Daoy (cell line): Measurements from ENCODE around the gene PYCR2. TPM values are rescaled to one million over a fixed set of nuclear protein-coding genes. Genes with fewer than 3 reads are reported as not detected.

Source experiments
- DNase-seq: peaks from one replicate; pipeline ENCODE4 v3.0.0-alpha.2; 2015; ENCODE audit warnings: low read depth
- total RNA-seq: library from RNA; depleted of rRNA; stranded (reverse); fragments of >200 nt; shearing (Covaris generic); gene quantifications from 2 replicates; pipeline ENCODE4 v1.2.3, GENCODE V29; 2014; rRNA removed

Gene PYCR2
- total RNA-seq, 1 experiment from 2014 or later: 47.4 TPM

DNA sequence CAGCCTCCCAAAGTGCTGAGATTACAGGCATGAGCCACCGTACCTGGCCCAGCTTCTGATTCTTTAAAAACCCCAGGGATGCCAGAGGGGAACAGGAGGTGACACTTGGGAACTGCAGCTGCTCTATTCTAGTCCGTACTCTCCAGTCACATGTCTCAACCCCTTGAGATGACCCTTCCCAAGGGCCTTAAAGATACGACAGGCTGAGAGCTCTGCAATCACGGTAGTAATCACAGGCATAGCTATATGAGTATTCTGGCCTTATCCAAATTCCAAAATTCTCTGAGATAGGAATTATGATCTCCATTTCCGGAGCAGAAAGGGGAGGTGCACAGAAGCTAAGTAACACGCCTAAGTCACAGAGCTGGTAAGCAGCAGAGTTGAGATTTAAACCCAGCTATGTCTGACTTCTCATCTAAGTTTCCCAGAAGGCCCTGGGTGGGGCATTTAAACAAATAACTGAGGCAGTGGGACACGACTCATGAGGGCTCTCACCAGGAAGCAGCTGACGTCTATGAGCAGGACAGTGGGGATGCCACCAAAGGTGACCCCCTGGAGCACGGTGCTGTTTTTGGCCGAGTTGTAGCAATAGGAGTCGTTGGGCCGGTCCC, 47.0 kb downstream of the PYCR2 start:
- DNase-seq: no peak

DNA sequence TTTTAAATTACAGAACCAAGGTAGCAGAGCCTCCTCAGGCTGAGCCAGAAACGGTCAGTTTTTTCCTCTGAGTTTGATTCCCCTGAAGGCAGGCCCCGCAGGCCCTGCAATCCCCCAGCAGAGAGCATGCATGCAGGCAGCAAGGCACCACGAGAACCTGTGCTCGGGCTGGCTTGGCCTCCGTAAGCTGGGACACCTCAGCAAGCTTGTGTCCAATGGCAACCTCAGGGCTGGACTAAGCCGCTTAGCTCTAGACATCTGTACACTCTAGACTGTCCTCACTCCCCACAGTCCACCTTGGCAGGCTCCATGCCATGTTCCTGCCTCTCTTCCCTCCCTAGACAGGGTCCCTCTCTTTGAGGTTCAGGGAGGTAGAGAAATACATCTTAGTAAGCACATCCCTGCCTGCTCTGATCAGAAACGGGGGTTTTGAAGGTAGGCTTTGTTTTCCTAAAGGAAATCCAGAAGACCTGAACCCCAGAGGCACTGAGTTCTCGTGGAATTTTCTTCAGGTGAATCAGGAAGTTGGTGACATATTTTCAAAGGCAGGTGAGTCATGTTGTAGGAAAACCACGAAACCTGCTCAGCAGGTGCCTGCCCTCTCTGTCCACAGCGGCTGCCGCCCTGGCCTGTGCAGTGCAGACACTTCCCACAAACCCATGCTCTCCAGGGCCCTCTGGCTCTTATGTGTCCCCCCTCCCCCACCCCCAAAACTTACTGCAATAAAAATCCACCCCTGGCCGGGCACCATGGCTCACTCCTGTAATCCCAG, 48.8 kb downstream of the PYCR2 start:
- no peak for DNase-seq

DNA sequence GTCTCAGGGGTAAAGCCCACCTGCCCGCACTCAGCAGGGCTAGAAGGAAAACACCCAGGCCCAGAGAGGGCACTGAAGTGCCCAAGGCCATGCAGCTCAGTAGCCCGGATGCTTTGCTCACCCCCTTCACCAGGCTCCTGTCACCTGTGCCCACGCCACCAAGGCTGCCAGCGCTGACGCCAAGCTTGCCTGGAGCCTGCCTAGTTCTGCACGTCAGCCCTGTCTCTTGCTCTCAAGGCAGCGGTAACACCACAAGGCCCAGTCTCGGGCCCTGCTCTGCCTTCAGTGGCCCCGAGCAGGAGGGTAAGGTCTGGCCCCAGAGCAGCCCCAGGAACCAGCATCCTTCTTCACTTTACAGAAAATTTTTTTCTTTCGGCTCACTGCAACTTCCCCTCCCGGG, 49.6 kb downstream of the PYCR2 start:
- no peak for DNase-seq

DNA sequence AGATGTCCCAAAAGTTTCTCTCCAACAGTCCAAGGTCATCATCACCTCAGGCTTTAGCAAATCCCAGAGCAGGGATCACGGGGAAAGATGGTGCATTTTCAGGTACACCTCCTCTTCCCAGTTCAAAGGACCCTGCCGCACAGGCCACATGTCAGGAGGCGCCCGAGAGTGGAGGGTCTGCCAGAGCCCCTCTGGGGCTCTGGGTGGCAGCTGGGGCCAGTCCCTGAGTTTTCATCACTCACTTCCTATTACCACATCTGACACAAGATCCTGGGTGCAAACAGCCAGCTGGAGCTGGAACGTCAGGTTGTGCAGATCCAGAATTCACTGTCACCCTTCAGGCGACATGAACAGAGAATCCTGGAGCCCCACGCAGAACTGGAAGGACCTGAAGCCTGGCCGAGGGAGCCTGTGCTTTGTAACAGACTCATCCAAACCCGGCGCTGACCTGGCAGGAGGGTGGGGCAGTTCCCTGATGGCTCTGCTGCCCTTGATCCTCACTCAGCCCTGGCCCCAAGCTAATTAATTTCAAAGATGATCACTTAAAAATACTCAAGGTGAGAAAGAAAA, 50.7 kb downstream of the PYCR2 start:
- DNase-seq: no peak

DNA sequence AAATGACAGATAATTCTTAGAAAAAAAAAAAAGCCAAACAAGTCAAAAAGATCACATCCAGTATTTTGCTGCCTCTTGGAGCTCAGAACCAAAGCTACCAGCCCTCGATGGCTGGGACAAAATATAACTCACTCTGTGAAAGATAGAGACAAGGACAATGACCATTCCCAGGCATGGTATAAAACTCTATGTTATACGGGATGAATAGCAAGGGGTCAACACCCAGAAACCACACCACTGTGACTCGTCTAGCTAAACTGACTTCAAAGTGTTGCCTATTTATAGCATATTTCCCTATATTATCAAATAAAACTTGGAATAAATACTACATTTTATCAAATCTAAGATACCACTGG, 52.0 kb downstream of the PYCR2 start:
- no peak for DNase-seq

DNA sequence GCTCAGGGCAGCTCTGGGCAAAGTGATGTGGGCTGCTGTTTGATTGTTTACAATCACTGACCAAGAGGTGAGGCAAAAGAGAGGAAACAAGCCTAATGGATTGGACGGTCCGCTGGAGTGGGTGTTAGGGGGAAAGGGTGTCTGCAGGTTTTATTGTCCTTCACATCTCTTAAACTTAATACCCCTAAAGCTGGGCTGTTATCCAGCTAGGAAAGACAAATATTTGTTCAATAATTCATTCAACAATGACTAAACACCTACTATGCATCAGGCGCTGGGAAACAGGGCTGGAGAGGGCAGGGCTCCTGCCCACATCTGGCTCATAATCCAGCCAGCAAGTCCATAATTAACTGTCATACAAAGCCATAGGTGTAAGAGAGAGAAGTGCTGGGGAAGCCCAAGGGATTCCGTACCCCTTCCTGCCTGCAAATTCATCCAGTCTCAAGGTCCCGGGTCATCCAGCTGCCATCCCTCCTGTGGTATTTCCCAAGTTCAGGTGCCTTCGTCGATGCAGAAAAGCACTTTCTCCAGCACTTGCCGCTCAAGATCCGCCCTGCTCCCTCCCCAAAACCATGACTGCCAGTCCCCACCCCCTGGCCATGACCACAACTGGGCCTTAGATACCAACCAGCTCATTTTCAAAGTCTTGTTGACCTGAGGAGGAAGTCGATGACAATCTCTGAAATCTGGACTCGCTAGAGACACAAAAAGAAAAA, 52.5 kb downstream of the PYCR2 start:
- DNase-seq: no peak

DNA sequence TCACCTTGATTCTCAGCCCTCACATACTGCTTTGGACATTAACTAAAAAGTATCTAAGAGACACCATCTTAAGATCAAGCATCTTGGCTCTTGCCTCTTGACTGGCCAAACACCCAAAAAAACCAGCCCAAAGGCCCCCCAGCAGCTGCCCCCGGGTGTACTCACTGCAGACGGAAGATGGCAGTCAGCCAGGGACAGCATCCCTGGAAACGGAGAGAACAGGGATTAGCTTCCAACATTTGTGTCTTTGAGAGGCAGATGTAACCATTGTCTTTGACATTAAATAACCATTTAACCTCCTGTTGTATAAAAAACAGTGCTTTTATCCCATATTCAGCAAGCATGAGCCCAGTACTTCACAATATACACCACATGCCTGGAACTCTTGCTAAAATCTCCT, 53.1 kb downstream of the PYCR2 start:
- no peak for DNase-seq

Other genes starting within 250 kb of the PYCR2 start
- 363 and 488 TPM in 2 replicates for gene SRP9, start 146.4 kb downstream of the PYCR2 start, total RNA-seq
- gene EPHX1, start 114.1 kb downstream of the PYCR2 start, total RNA-seq: 4.6 and 8.8 TPM in 2 replicates
- 3.1 and 4.5 TPM in 2 replicates for gene TMEM63A, start 41.9 kb downstream of the PYCR2 start, total RNA-seq
- not detected in 2 replicates for gene LEFTY1, start 35.1 kb downstream of the PYCR2 start, total RNA-seq
- not detected in 2 replicates for gene LEFTY2, start 17.0 kb upstream of the PYCR2 start, total RNA-seq
- gene SDE2, start 75.1 kb upstream of the PYCR2 start, total RNA-seq: 21.0 and 22.5 TPM in 2 replicates
- gene H3-3A, start 138.5 kb upstream of the PYCR2 start, total RNA-seq: 266 and 305 TPM in 2 replicates